HEK293 (cell line): Measurements from ENCODE around the gene GALNT9.
A peak's percentile ranks its signal among the peaks of the same experiment; 100 is the strongest.

Experiments
- CTCF ChIA-PET: fragments of 350-600 bp; formaldehyde crosslinking; extraction: SDS; loops from one replicate; lab custom pipeline; 2021; ENCODE audit warnings: antibody characterized with exemption; lab: Yijun Ruan, JAX
- POLR2A ChIA-PET: fragments of 300-600 bp; formaldehyde crosslinking; extraction: SDS; loops from one replicate; lab custom pipeline; 2020; ENCODE audit warnings: antibody characterized with exemption, inconsistent platforms; lab: Yijun Ruan, JAX
- H3K27ac ChIP-seq: fragments of 200-500 bp; sonication (Bioruptor generic); 2 replicates; pipeline ENCODE4 v1.5.1; 2014; ENCODE audit warnings: low read depth, low read length, control low read depth, inconsistent platforms; ENCODE audit errors: extremely low read depth
- H3K36me3 ChIP-seq, 2 experiments: fragments of 200-500 bp in 1 of 2; sonication (Bioruptor generic) in 1 of 2; 1 replicate in 1 of 2; 2 replicates in 1 of 2; pipeline ENCODE4 v1.5.1; 2014 to 2017; ENCODE audit warnings: inconsistent platforms in 2 of 2, low read length in 2 of 2; ENCODE audit not compliant: control insufficient read depth in 2 of 2, insufficient read depth in 1 of 2
- H3K4me1 ChIP-seq: fragments of 200-500 bp; sonication (Bioruptor generic); 2 replicates; pipeline ENCODE4 v1.5.1; 2014; ENCODE audit warnings: mild to moderate bottlenecking, low read length, inconsistent platforms; ENCODE audit not compliant: control insufficient read depth, insufficient read depth
- H3K4me3 ChIP-seq: 2 replicates; pipeline ENCODE4 v1.5.1; 2011; ENCODE audit warnings: low read depth, mild to moderate bottlenecking, control low read depth, low read length, moderate library complexity
- H3K9me3 ChIP-seq: fragments of 200-500 bp; sonication (Bioruptor generic); 2 replicates; pipeline ENCODE4 v1.5.1; 2014; ENCODE audit warnings: low read depth, low read length, inconsistent platforms; ENCODE audit not compliant: control insufficient read depth, insufficient read depth
- EGR2 ChIP-seq: fragments of 450-650 bp; formaldehyde crosslinking; IDR thresholded peaks from 2 replicates; pipeline ENCODE4 v1.5.1; 2016; ENCODE audit warnings: low read depth, missing biosample characterization, missing genetic modification characterization
- FEZF1 ChIP-seq: fragments of 450-650 bp; formaldehyde crosslinking; IDR thresholded peaks from 2 replicates; pipeline ENCODE4 v1.5.1; 2016; ENCODE audit warnings: missing biosample characterization, missing genetic modification characterization
- HIC1 ChIP-seq: fragments of 450-650 bp; formaldehyde crosslinking; IDR thresholded peaks from 2 replicates; pipeline ENCODE4 v1.5.1; 2016; ENCODE audit warnings: missing biosample characterization, missing genetic modification characterization
- IKZF3 ChIP-seq: fragments of 450-650 bp; IDR thresholded peaks from 2 replicates; pipeline ENCODE4 v1.5.0; 2018; ENCODE audit warnings: missing biosample characterization, mild to moderate bottlenecking, missing genetic modification characterization, moderate library complexity
- INSM2 ChIP-seq: fragments of 450-650 bp; formaldehyde crosslinking; IDR thresholded peaks from 2 replicates; pipeline ENCODE4 v1.5.1; 2016; ENCODE audit warnings: missing biosample characterization, missing genetic modification characterization
- ZFHX2 ChIP-seq: fragments of 450-650 bp; formaldehyde crosslinking; conservative IDR thresholded peaks from 2 replicates; pipeline ENCODE4 v1.5.1; 2016; ENCODE audit warnings: missing biosample characterization, missing genetic modification characterization
- ZNF221 ChIP-seq: fragments of 450-650 bp; formaldehyde crosslinking; IDR thresholded peaks from 2 replicates; pipeline ENCODE4 v1.5.1; 2017; ENCODE audit warnings: missing biosample characterization, missing genetic modification characterization, borderline replicate concordance
- ZNF292 ChIP-seq: fragments of 450-650 bp; formaldehyde crosslinking; IDR thresholded peaks from 2 replicates; pipeline ENCODE4 v1.5.1; 2016; ENCODE audit warnings: low read depth, missing biosample characterization, missing genetic modification characterization, borderline replicate concordance
- ZNF449 ChIP-seq: fragments of 450-650 bp; formaldehyde crosslinking; IDR thresholded peaks from 2 replicates; pipeline ENCODE4 v1.5.1; 2017; ENCODE audit warnings: missing biosample characterization, mild to moderate bottlenecking, missing genetic modification characterization, moderate library complexity
- ZNF521 ChIP-seq: fragments of 450-650 bp; formaldehyde crosslinking; IDR thresholded peaks from 2 replicates; pipeline ENCODE4 v1.5.1; 2017; ENCODE audit warnings: missing biosample characterization, mild to moderate bottlenecking, missing genetic modification characterization
- ZNF600 ChIP-seq: fragments of 450-650 bp; formaldehyde crosslinking; IDR thresholded peaks from 2 replicates; pipeline ENCODE4 v1.5.1; 2016; ENCODE audit warnings: missing biosample characterization, missing genetic modification characterization
- ZSCAN18 ChIP-seq: fragments of 450-650 bp; formaldehyde crosslinking; IDR thresholded peaks from 2 replicates; pipeline ENCODE4 v1.5.1; 2016; ENCODE audit warnings: missing biosample characterization, missing genetic modification characterization

Gene GALNT9

GRCh38 chr12:132205271-132206045 lies 123.9 kb downstream of the GALNT9 start:
- TF ChIP-seq FEZF1 (tag by site-specific recombination), result no peak
- peak; percentile 92 for TF ChIP-seq ZNF600 (tag by site-specific recombination)
- no peak for TF ChIP-seq INSM2 (tag by site-specific recombination)
- no peaks in the 10 kb centered on the region for H3K9me3 ChIP-seq
- ChIA-PET CTCF (no interaction called here), POLR2A (no interaction called here)
- no peak overlapping the region for H3K4me3 ChIP-seq
- H3K27ac ChIP-seq, result no peak overlapping the region
- no peaks in the 10 kb centered on the region for H3K4me1 ChIP-seq
- H3K36me3 ChIP-seq, result no peaks in the 10 kb centered on the region

GRCh38 chr12:132204793-132205270 lies 124.6 kb downstream of the GALNT9 start:
- H3K4me3 ChIP-seq, result no peak overlapping the region
- no peaks in the 10 kb centered on the region for H3K4me1 ChIP-seq
- no peak for TF ChIP-seq ZNF221
- TF ChIP-seq ZSCAN18, result no peak
- 0 out of 2 replicates have a peak, but pooled peaks have one; percentile 2 for TF ChIP-seq ZFHX2 (tag by site-specific recombination)
- TF ChIP-seq HIC1, result 0 out of 2 replicates have a peak, but pooled peaks have one; percentile 43
- H3K27ac ChIP-seq, result no peak overlapping the region
- no peaks in the 10 kb centered on the region for H3K36me3 ChIP-seq
- no peaks in the 10 kb centered on the region for H3K9me3 ChIP-seq
- POLR2A ChIA-PET, result no interaction called here
- CTCF ChIA-PET, result no interaction called here

- no peak overlapping the region for H3K4me3 ChIP-seq
- TF ChIP-seq ZFHX2 (tag by site-specific recombination), result peak; percentile 37
- no peak for TF ChIP-seq ZNF292 (tag by site-specific recombination)
- TF ChIP-seq IKZF3 (tag by site-specific recombination), result no peak
- TF ChIP-seq ZNF521 (tag by site-specific recombination), result no peak
- TF ChIP-seq EGR2 (tag by site-specific recombination), result peak; percentile 35; the same call in 1 of the 2 replicates
- 0 out of 2 replicates have a peak, but pooled peaks have one; percentile 43 for TF ChIP-seq ZNF449 (tag by site-specific recombination)
- no peaks in the 10 kb centered on the region for H3K36me3 ChIP-seq
- H3K9me3 ChIP-seq, result no peaks in the 10 kb centered on the region
- ChIA-PET POLR2A (no interaction called here), CTCF (interaction anchor here (0.5 kb wide), 1 partner anchor 11 kb away, joined by 3 read pairs; no protein-coding TSS in a partner anchor)
- H3K4me1 ChIP-seq, result no peaks in the 10 kb centered on the region
- H3K27ac ChIP-seq, result no peak overlapping the region
These were observed 125.2 kb downstream of the GALNT9 start for GRCh38 chr12:132204063-132204792.
